Muscle of leg (tissue), 11 donors: Measurements from ENCODE around the gene PRKCA. TPM values are rescaled to one million over a fixed set of nuclear protein-coding genes. Genes with fewer than 3 reads are reported as not detected.

Source experiments
- DNase-seq: peaks from one replicate; pipeline ENCODE4 v3.0.0; 2013
- H3K27ac ChIP-seq: one replicate; pipeline ENCODE4 v1.5.1; 2013; ENCODE audit warnings: mild to moderate bottlenecking, low read length, control low read depth
- H3K27me3 ChIP-seq: one replicate; pipeline ENCODE4 v1.6.1; 2013; ENCODE audit warnings: low read length; ENCODE audit not compliant: control insufficient read depth, insufficient read depth
- H3K36me3 ChIP-seq: one replicate; pipeline ENCODE4 v1.6.1; 2013; ENCODE audit warnings: low read length; ENCODE audit not compliant: control insufficient read depth, insufficient read depth
- H3K4me1 ChIP-seq: one replicate; pipeline ENCODE4 v1.6.1; 2013; ENCODE audit warnings: low read length; ENCODE audit not compliant: control insufficient read depth, insufficient read depth
- H3K4me3 ChIP-seq: one replicate; pipeline ENCODE4 v1.5.1; 2013; ENCODE audit warnings: low read length, control low read depth
- H3K9me3 ChIP-seq: replicated peaks from 2 replicates; pipeline ENCODE4 v1.6.1; 2013; ENCODE audit warnings: low read depth, low read length; ENCODE audit not compliant: control insufficient read depth
- whole genome bisulfite sequencing: methylation state at CpG from one replicate; pipeline ENCODE4 v1.1.5; 2013; ENCODE audit warnings: missing lambda C conversion rate; ENCODE audit not compliant: insufficient coverage; 5-methylcytosine and 5-hydroxymethylcytosine counted together
- polyA plus RNA-seq, 8 donors: library from polyadenylated mRNA; unstranded; fragments of 120-200 nt; gene quantifications; one replicate each; pipeline versions ENCODE4 v1.2.1 to v1.2.3, GENCODE V29; 2013; ENCODE audit warnings: inconsistent platforms in 1 of 8, low replicate concordance in 1 of 8; ENCODE audit not compliant: insufficient read length in 8 of 8, insufficient read depth in 1 of 8
- total RNA-seq: library from RNA; stranded (reverse); fragments of 120-200 nt; gene quantifications from one replicate; pipeline ENCODE4 v1.2.4, GENCODE V29; 2013

The PRKCA gene
- total and polyA plus RNA-seq, 9 donors: 2.3 to 6.5 (median 3.5) TPM

- DNase-seq: no peak
- Histone ChIP-seq H3K36me3 (no peaks in the 10 kb centered on the region), H3K27ac (no peak overlapping the region), H3K4me3 (no peak overlapping the region), H3K27me3 (no peaks in the 10 kb centered on the region), H3K4me1 (peaks cover 24% of the 10 kb centered on the region), H3K9me3 (no peaks in the 10 kb centered on the region)
- WGBS: 17% methylated on average over 1 of the region's 6 CpGs
Measured at GRCh38 chr17:66467766-66468165, 165.4 kb downstream of the PRKCA start.

GRCh38 chr17:66468241-66469087, 166.1 kb downstream of the PRKCA start:
- peak; percentile 72 for DNase-seq
- Histone ChIP-seq H3K4me3 (no peak overlapping the region), H3K4me1 (peaks cover 24% of the 10 kb centered on the region), H3K27ac (no peak overlapping the region), H3K36me3 (no peaks in the 10 kb centered on the region), H3K9me3 (no peaks in the 10 kb centered on the region), H3K27me3 (no peaks in the 10 kb centered on the region)
- WGBS: 61% methylated on average over 4 of the region's 5 CpGs

GRCh38 chr17:66469088-66469442, 166.7 kb downstream of the PRKCA start:
- Histone ChIP-seq H3K27ac (no peak overlapping the region), H3K4me1 (peaks cover 24% of the 10 kb centered on the region)
- WGBS: 60% methylated on average over 3 of the region's 3 CpGs

GRCh38 chr17:66469461-66469860, 167.0 kb downstream of the PRKCA start:
- DNase-seq: no peak
- Histone ChIP-seq H3K36me3 (no peaks in the 10 kb centered on the region), H3K27me3 (no peaks in the 10 kb centered on the region), H3K9me3 (no peaks in the 10 kb centered on the region), H3K27ac (no peak overlapping the region), H3K4me1 (peaks cover 24% of the 10 kb centered on the region), H3K4me3 (no peak overlapping the region)
- 89% methylated on average over 1 of the region's 1 CpG for WGBS

More at GRCh38 chr17:66469088-66469442, 166.7 kb downstream of the PRKCA start:
- Histone ChIP-seq H3K4me3 (no peak overlapping the region), H3K9me3 (no peaks in the 10 kb centered on the region), H3K36me3 (no peaks in the 10 kb centered on the region), H3K27me3 (no peaks in the 10 kb centered on the region)
- DNase-seq: no peak

- no peak for DNase-seq
- no peaks in the 10 kb centered on the region for H3K36me3 ChIP-seq
- H3K27ac ChIP-seq: no peak overlapping the region
- no peaks in the 10 kb centered on the region for H3K27me3 ChIP-seq
- peaks cover 24% of the 10 kb centered on the region for H3K4me1 ChIP-seq
- H3K9me3 ChIP-seq: no peaks in the 10 kb centered on the region
- H3K4me3 ChIP-seq: no peak overlapping the region
- no CpG with 5 or more reads among the region's 4 CpGs for WGBS
Measured at GRCh38 chr17:66469890-66470289, 167.5 kb downstream of the PRKCA start.

GRCh38 chr17:66472123-66472522, 169.7 kb downstream of the PRKCA start:
- WGBS: no CpG with 5 or more reads among the region's 4 CpGs
- H3K36me3 ChIP-seq: no peaks in the 10 kb centered on the region
- H3K27ac ChIP-seq: no peak overlapping the region
- H3K4me1 ChIP-seq: peaks cover 17% of the 10 kb centered on the region
- DNase-seq: no peak
- no peak overlapping the region for H3K4me3 ChIP-seq
- no peaks in the 10 kb centered on the region for H3K9me3 ChIP-seq
- H3K27me3 ChIP-seq: no peaks in the 10 kb centered on the region

- Histone ChIP-seq H3K4me3 (no peak overlapping the region), H3K9me3 (no peaks in the 10 kb centered on the region), H3K4me1 (peaks cover 2% of the 10 kb centered on the region), H3K27ac (no peak overlapping the region), H3K27me3 (no peaks in the 10 kb centered on the region), H3K36me3 (no peaks in the 10 kb centered on the region)
- DNase-seq: no peak
- WGBS: no CpG with 5 or more reads among the region's 1 CpG
Measured at GRCh38 chr17:66474258-66474657, 171.8 kb downstream of the PRKCA start.

- no peaks in the 10 kb centered on the region for H3K27me3 ChIP-seq
- no peaks in the 10 kb centered on the region for H3K9me3 ChIP-seq
- H3K27ac ChIP-seq: no peak overlapping the region
- H3K36me3 ChIP-seq: no peaks in the 10 kb centered on the region
- DNase-seq: no peak
- H3K4me3 ChIP-seq: no peak overlapping the region
- 100% methylated on average over 3 of the region's 8 CpGs for WGBS
- H3K4me1 ChIP-seq: peaks cover 2% of the 10 kb centered on the region
Measured at GRCh38 chr17:66474806-66475497, 172.5 kb downstream of the PRKCA start.

- Histone ChIP-seq H3K36me3 (no peaks in the 10 kb centered on the region), H3K27me3 (no peaks in the 10 kb centered on the region), H3K4me1 (no peaks in the 10 kb centered on the region), H3K9me3 (no peaks in the 10 kb centered on the region), H3K4me3 (no peak overlapping the region), H3K27ac (no peak overlapping the region)
- WGBS: 96% methylated on average over 4 of the region's 6 CpGs
- DNase-seq: no peak
Measured at GRCh38 chr17:66476014-66476413, 173.6 kb downstream of the PRKCA start.

GRCh38 chr17:66477615-66478283, 175.3 kb downstream of the PRKCA start:
- Histone ChIP-seq H3K36me3 (no peaks in the 10 kb centered on the region), H3K4me1 (no peaks in the 10 kb centered on the region), H3K27me3 (no peaks in the 10 kb centered on the region), H3K27ac (no peak overlapping the region), H3K9me3 (no peaks in the 10 kb centered on the region), H3K4me3 (no peak overlapping the region)
- no peak for DNase-seq
- 88% methylated on average over 5 of the region's 11 CpGs for WGBS
